Osteocyte (in vitro differentiated cells): Measurements from ENCODE around the gene UBE2H. TPM values are rescaled to one million over a fixed set of nuclear protein-coding genes. Genes with fewer than 3 reads are reported as not detected.

Experiments
- DNase-seq: peaks from one replicate; pipeline ENCODE4 v3.0.0; 2021; ENCODE audit warnings: mixed read lengths; ENCODE audit not compliant: unreplicated experiment; ENCODE audit errors: extremely low spot score
- H3K27ac Mint-ChIP-seq: one replicate; pipeline ENCODE4 v1.8.0; 2021; ENCODE audit warnings: mild to moderate bottlenecking, mixed read lengths; ENCODE audit not compliant: unreplicated experiment
- H3K27me3 Mint-ChIP-seq: one replicate; pipeline ENCODE4 v1.8.0; 2021; ENCODE audit warnings: mixed read lengths; ENCODE audit not compliant: unreplicated experiment
- H3K36me3 Mint-ChIP-seq: one replicate; pipeline ENCODE4 v1.8.0; 2021; ENCODE audit warnings: mixed read lengths; ENCODE audit not compliant: unreplicated experiment
- H3K4me1 Mint-ChIP-seq: one replicate; pipeline ENCODE4 v1.8.0; 2021; ENCODE audit warnings: mixed read lengths; ENCODE audit not compliant: unreplicated experiment
- H3K4me3 Mint-ChIP-seq: one replicate; pipeline ENCODE4 v1.8.0; 2021; ENCODE audit warnings: mild to moderate bottlenecking, moderate library complexity, mixed read lengths; ENCODE audit not compliant: unreplicated experiment
- H3K9me3 Mint-ChIP-seq: one replicate; pipeline ENCODE4 v1.8.0; 2021; ENCODE audit warnings: mixed read lengths; ENCODE audit not compliant: unreplicated experiment
- total RNA-seq: library from RNA; stranded (reverse); gene quantifications from 2 replicates; pipeline ENCODE4 v1.2.1, GENCODE V29; 2021
- TF ChIP-seq, protein P1 (sequence below): fragments of 200-600 bp; sonication (generic); IDR thresholded peaks from 2 replicates; pipeline ENCODE4 v1.5.0; 2021; ENCODE audit warnings: antibody characterized with exemption, mild to moderate bottlenecking, moderate library complexity

The UBE2H gene
- total RNA-seq, 1 donor from 2014 or later: 160 TPM

DNA sequence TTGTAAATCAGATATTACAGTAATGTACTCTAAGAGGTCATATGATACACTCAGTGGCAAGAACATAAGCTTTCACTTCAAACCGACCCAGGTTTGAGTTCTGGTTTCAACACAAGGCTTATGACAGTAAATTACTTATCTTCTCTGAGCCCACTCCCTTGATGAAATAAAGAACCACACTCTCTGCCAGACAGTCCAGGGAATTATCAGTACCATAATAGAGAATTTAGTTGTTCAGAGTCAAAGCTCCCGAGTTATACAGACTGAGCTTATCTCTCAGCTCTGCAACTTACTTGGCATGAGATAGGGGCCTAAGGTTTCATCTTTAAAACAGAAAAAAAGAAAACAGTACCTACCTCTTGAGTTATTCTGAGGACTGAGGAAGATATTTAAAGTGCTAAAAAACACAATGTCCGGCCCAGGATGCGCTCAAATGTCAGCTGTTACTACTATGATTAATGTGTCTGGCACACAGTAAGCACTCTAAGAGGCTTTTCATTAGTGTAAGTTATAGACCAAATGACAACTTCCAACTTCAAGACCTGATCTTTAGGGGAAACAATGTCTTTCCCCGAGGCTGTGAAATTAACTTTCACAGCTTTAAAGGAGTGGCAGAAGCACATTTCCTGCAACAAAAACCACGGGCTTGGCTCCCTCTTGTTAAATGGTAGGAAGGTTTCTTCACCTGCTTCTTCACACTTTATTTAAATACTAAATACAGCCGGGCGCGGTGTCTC is 38.1 kb downstream of the UBE2H start:
- no peak overlapping the region for H3K27ac Mint-ChIP-seq
- no peaks in the 10 kb centered on the region for H3K9me3 Mint-ChIP-seq
- peaks cover 40% of the 10 kb centered on the region for H3K4me1 Mint-ChIP-seq
- peaks cover 28% of the 10 kb centered on the region for H3K36me3 Mint-ChIP-seq
- no peak for DNase-seq
- H3K27me3 Mint-ChIP-seq: no peaks in the 10 kb centered on the region
- H3K4me3 Mint-ChIP-seq: no peak overlapping the region
- TF ChIP-seq, protein P1, sequence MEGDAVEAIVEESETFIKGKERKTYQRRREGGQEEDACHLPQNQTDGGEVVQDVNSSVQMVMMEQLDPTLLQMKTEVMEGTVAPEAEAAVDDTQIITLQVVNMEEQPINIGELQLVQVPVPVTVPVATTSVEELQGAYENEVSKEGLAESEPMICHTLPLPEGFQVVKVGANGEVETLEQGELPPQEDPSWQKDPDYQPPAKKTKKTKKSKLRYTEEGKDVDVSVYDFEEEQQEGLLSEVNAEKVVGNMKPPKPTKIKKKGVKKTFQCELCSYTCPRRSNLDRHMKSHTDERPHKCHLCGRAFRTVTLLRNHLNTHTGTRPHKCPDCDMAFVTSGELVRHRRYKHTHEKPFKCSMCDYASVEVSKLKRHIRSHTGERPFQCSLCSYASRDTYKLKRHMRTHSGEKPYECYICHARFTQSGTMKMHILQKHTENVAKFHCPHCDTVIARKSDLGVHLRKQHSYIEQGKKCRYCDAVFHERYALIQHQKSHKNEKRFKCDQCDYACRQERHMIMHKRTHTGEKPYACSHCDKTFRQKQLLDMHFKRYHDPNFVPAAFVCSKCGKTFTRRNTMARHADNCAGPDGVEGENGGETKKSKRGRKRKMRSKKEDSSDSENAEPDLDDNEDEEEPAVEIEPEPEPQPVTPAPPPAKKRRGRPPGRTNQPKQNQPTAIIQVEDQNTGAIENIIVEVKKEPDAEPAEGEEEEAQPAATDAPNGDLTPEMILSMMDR: no peak

DNA sequence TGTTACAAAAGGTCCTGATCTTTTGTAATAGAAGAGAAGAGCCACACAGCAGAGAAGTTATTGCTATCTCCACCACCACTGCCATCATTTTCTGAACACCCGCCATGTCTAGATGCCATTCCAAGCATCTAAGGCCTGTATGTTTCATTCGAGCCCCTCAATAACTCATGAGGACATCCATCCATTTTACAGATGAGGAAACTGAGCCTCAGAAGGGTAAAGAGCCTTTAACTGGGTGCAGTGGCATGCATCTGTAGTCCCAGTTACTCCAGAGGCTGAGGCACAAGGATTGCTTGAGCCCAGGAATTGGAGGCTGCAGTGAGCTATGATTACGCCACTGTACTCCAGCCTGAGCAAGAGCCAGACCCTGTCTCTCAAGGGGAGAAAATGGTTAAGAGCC is 39.3 kb downstream of the UBE2H start:
- Mint-ChIP-seq H3K4me3 (no peak overlapping the region), H3K27me3 (no peaks in the 10 kb centered on the region), H3K27ac (no peak overlapping the region), H3K9me3 (no peaks in the 10 kb centered on the region), H3K4me1 (peaks cover 46% of the 10 kb centered on the region), H3K36me3 (peaks cover 26% of the 10 kb centered on the region)
- DNase-seq: no peak
- TF ChIP-seq, protein P1: no peak

DNA sequence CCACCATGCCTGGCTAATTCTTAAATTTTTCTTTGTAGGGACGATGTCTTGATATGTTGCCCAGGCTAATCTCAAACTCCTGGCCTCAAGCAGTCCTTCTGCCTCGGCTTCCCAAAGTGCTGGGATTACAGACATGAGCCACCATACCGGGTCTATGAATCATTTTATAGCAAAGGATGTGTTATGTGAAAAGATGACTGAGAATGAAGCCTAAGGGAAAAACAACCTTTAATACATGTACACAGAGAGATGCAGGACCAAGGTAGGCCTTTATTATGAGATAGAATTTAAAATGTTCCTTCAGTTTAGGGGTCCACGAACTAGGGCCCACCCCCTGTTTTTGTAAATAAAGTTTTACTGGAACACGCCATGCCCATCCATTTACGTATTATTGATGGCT is 41.0 kb downstream of the UBE2H start:
- Mint-ChIP-seq H3K27me3 (no peaks in the 10 kb centered on the region), H3K36me3 (peaks cover 28% of the 10 kb centered on the region), H3K9me3 (no peaks in the 10 kb centered on the region), H3K27ac (no peak overlapping the region), H3K4me1 (peaks cover 50% of the 10 kb centered on the region), H3K4me3 (no peak overlapping the region)
- no peak for DNase-seq
- TF ChIP-seq, protein P1: no peak

DNA sequence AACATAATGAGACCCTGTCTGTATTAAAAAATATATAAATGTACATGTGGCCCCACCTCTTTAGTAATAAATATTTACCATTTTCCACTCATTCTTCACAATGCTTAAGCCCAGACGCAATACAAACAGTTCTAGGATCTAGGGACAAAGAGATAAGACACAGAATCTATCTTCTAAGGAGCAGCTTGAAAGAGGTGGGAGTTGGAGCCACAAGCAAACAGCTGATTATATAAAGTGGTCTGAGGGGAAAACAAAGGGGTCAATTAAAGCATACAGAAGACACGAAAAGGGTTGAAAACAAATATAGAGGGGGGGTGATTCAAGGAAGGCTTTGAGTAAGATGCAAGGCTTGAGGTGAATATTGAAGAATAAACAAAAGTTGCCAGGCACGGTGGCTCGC is 43.1 kb downstream of the UBE2H start:
- no peak for DNase-seq
- H3K4me1 Mint-ChIP-seq: peaks cover 32% of the 10 kb centered on the region
- H3K4me3 Mint-ChIP-seq: no peak overlapping the region
- no peaks in the 10 kb centered on the region for H3K9me3 Mint-ChIP-seq
- no peak overlapping the region for H3K27ac Mint-ChIP-seq
- peaks cover 29% of the 10 kb centered on the region for H3K36me3 Mint-ChIP-seq
- no peaks in the 10 kb centered on the region for H3K27me3 Mint-ChIP-seq
- TF ChIP-seq, protein P1: no peak

DNA sequence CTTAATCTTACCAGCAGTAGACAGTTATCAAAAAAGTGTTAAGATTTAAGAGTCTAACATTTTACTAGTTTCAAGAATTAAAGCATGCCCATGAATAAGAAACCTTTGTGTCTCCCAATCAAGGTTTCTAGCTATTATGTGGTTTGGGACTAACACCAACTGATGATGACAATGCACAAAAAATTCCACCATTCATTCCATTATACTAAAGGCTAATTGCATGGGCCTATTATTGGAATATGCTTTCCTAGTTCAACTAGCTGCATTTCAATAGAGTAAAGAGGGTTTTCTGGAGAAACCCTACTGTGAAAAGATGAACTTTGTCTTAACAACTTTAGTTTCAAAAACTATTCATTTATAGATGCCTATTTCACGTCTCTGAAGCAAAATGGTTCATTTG is 44.6 kb downstream of the UBE2H start:
- peaks cover 24% of the 10 kb centered on the region for H3K4me1 Mint-ChIP-seq
- no peaks in the 10 kb centered on the region for H3K9me3 Mint-ChIP-seq
- TF ChIP-seq, protein P1: no peak
- no peaks in the 10 kb centered on the region for H3K27me3 Mint-ChIP-seq
- peaks cover 27% of the 10 kb centered on the region for H3K36me3 Mint-ChIP-seq
- no peak overlapping the region for H3K4me3 Mint-ChIP-seq
- no peak overlapping the region for H3K27ac Mint-ChIP-seq
- no peak for DNase-seq
